HCT116 (cell line): ENCODE results near the gene PHF3. TPM values are rescaled to one million over a fixed set of nuclear protein-coding genes. Genes with fewer than 3 reads are reported as not detected.

Source experiments
- ATAC-seq: fragments of 200-7000 bp; cut with Tn5 transposase; 2 replicates; pipeline ENCODE4 v1.9.1; 2020; ENCODE audit warnings: mild to moderate bottlenecking, moderate library complexity
- BruUV-seq: library from RNA; stranded (reverse); fragments of 400-500 nt; replicated peaks from 2 replicates; lab custom pipeline; 2021; lab: Mats Ljungman, UMichigan
- CTCF ChIA-PET: fragments of 300-600 bp; sonication (Branson Sonifier 250); formaldehyde crosslinking; loops from one replicate; lab custom pipeline; 2021; ENCODE audit warnings: antibody characterized with exemption; lab: Charles Lee
- POLR2A ChIA-PET: fragments of 300-600, 350-600 bp; sonication (Branson Sonifier 250); formaldehyde crosslinking; loops from one replicate; lab custom pipeline; 2021; ENCODE audit warnings: antibody characterized with exemption; lab: Charles Lee
- RAD21 ChIA-PET, 2 experiments: fragments of 300-600 bp; sonication (Branson Sonifier 250); formaldehyde crosslinking; loops; one replicate each; lab custom pipeline; 2023; ENCODE audit warnings: low total read pairs in 2 of 2; ENCODE audit not compliant: uncharacterized antibody in 2 of 2, unreplicated experiment in 2 of 2, low non-redundant PET in 1 of 2; lab: Charles Lee
- DNase-seq: peaks from one replicate; pipeline ENCODE4 v3.0.0-alpha.2; 2010; ENCODE audit warnings: low read depth, low spot score
- H2AFZ ChIP-seq: fragments of 200-600 bp; shearing (Covaris generic), sonication (generic); 2 replicates; pipeline ENCODE4 v1.6.1; 2017; ENCODE audit warnings: low read depth, mixed run types, mixed read lengths, antibody characterized with exemption, low read length; ENCODE audit not compliant: poor library complexity, severe bottlenecking
- H3K27ac ChIP-seq: 2 replicates; pipeline ENCODE4 v1.5.1; 2012; ENCODE audit warnings: low read depth, low read length
- H3K27me3 ChIP-seq: fragments of 200-600 bp; sonication (generic); 2 replicates; pipeline ENCODE4 v1.6.1; 2016; ENCODE audit warnings: mixed run types, low read length, mixed read lengths; ENCODE audit not compliant: insufficient read depth
- H3K36me3 ChIP-seq, 2 experiments: fragments of 200-500 bp in 1 of 2; fragments of 200-600 bp in 1 of 2; sonication (Bioruptor generic) in 1 of 2; sonication (generic) in 1 of 2; 2 replicates each; pipeline versions ENCODE4 v1.5.1 to v1.6.1; 2014 to 2016; ENCODE audit warnings: low read length in 2 of 2, inconsistent platforms in 1 of 2, mixed read lengths in 1 of 2, mixed run types in 1 of 2; ENCODE audit not compliant: insufficient read depth in 2 of 2, control insufficient read depth in 1 of 2
- H3K4me1 ChIP-seq, 2 experiments: fragments of 200-600 bp in 1 of 2; sonication (generic) in 1 of 2; 2 replicates each; pipeline versions ENCODE4 v1.5.1 to v1.6.1; 2012 to 2017; ENCODE audit warnings: low read length in 2 of 2, inconsistent platforms in 1 of 2, mild to moderate bottlenecking in 1 of 2, mixed read lengths in 1 of 2, mixed run types in 1 of 2, moderate library complexity in 1 of 2; ENCODE audit not compliant: insufficient read depth in 2 of 2, control insufficient read depth in 1 of 2
- H3K4me2 ChIP-seq: fragments of 200-600 bp; sonication (generic); 2 replicates; pipeline ENCODE4 v1.6.1; 2017; ENCODE audit warnings: mixed run types, low read length, mixed read lengths
- H3K4me3 ChIP-seq, 2 experiments: fragments of 200-600 bp in 1 of 2; sonication (generic) in 1 of 2; replicated peaks in 1 of 2; 2 replicates each; pipeline ENCODE4 v1.5.1; 2011 to 2016; ENCODE audit warnings: low read length in 2 of 2, control low read depth in 1 of 2, low read depth in 1 of 2, mild to moderate bottlenecking in 1 of 2, mixed read lengths in 1 of 2, mixed run types in 1 of 2
- H3K79me2 ChIP-seq: fragments of 200-600 bp; sonication (generic); 2 replicates; pipeline ENCODE4 v1.6.1; 2017; ENCODE audit warnings: mild to moderate bottlenecking, mixed run types, low read length, moderate library complexity, mixed read lengths; ENCODE audit not compliant: insufficient read depth
- H3K9ac ChIP-seq: fragments of 200-600 bp; sonication (generic); 2 replicates; pipeline ENCODE4 v1.6.1; 2016; ENCODE audit warnings: low read length, mixed read lengths
- H3K9me2 ChIP-seq: fragments of 200-600 bp; sonication (generic), shearing (Covaris generic); 2 replicates; pipeline ENCODE4 v1.6.1; 2017; ENCODE audit warnings: mixed run types, mild to moderate bottlenecking, moderate library complexity; ENCODE audit not compliant: insufficient read depth
- H3K9me3 ChIP-seq, 2 experiments: fragments of 200-500 bp in 1 of 2; fragments of 200-600 bp in 1 of 2; sonication (Bioruptor generic) in 1 of 2; sonication (generic) in 1 of 2; 2 replicates each; pipeline ENCODE4 v1.6.1; 2014 to 2017; ENCODE audit warnings: low read length in 2 of 2, mixed read lengths in 2 of 2, inconsistent platforms in 1 of 2, low read depth in 1 of 2, mild to moderate bottlenecking in 1 of 2, mixed run types in 1 of 2, moderate library complexity in 1 of 2; ENCODE audit not compliant: control insufficient read depth in 1 of 2, insufficient read depth in 1 of 2
- H4K20me1 ChIP-seq: fragments of 200-600 bp; sonication (generic), shearing (Covaris generic); 2 replicates; pipeline ENCODE4 v1.6.1; 2017; ENCODE audit warnings: mixed run types, mild to moderate bottlenecking, moderate library complexity; ENCODE audit not compliant: insufficient read depth
- CTCF ChIP-seq, 3 experiments: fragments of 200-600 bp in 1 of 3; sonication (generic) in 1 of 3; IDR thresholded peaks in 2 of 3; conservative IDR thresholded peaks in 1 of 3; 2 replicates each; pipeline ENCODE4 v1.5.1; 2012 to 2017; ENCODE audit warnings: low read depth in 2 of 3, low read length in 2 of 3, antibody characterized with exemption in 1 of 3, borderline replicate concordance in 1 of 3, control low read depth in 1 of 3, mild to moderate bottlenecking in 1 of 3, mixed read lengths in 1 of 3, mixed run types in 1 of 3, moderate library complexity in 1 of 3; ENCODE audit not compliant: insufficient read depth in 1 of 3
- ELF1 ChIP-seq: IDR thresholded peaks from 2 replicates; pipeline ENCODE4 v1.6.1; 2012; ENCODE audit warnings: low read depth, borderline replicate concordance
- EZH2 ChIP-seq: fragments of 200-600 bp; sonication (generic); IDR thresholded peaks from 2 replicates; pipeline ENCODE4 v1.6.1; 2017; ENCODE audit warnings: antibody characterized with exemption, mixed run types
- JUND ChIP-seq: IDR thresholded peaks from 2 replicates; pipeline ENCODE4 v1.6.1; 2012
- SRF ChIP-seq: IDR thresholded peaks from 2 replicates; pipeline ENCODE4 v1.6.1; 2012; ENCODE audit warnings: low read depth
- TCF7L2 ChIP-seq: IDR thresholded peaks from 2 replicates; pipeline ENCODE4 v1.7.0; 2011; ENCODE audit warnings: borderline replicate concordance, inconsistent platforms; ENCODE audit not compliant: insufficient read depth, insufficient read length; ENCODE audit errors: extremely low read depth
- intact Hi-C: fragments of 100-400 bp; cut with micrococcal nuclease; formaldehyde crosslinking; loops from 2 replicates; pipeline ENCODE4 v1.10.0; 2022
- total RNA-seq: library from RNA; stranded (reverse); gene quantifications from one replicate; pipeline ENCODE4 v1.2.1, GENCODE V29; 2021; ENCODE audit not compliant: unreplicated experiment
- TF ChIP-seq, protein P1 (sequence below): IDR thresholded peaks from 2 replicates; pipeline ENCODE4 v1.6.1; 2012
- TF ChIP-seq, protein P2 (sequence below): IDR thresholded peaks from 2 replicates; pipeline ENCODE4 v1.6.1; 2012; ENCODE audit warnings: low read depth
- TF ChIP-seq, protein P3 (sequence below): IDR thresholded peaks from 2 replicates; pipeline ENCODE4 v1.6.1; 2012

PHF3 gene
- total RNA-seq, 1 experiment from 2014 or later: 51.1 TPM

- ChIA-PET CTCF (interaction anchor here (0.6 kb wide), 1 partner anchor 75 kb away, joined by 3 read pairs; no protein-coding TSS in a partner anchor), POLR2A (no interaction called here), RAD21 (no interaction called here)
- intact Hi-C loops: no loop called here
- TF ChIP-seq, protein P1, sequence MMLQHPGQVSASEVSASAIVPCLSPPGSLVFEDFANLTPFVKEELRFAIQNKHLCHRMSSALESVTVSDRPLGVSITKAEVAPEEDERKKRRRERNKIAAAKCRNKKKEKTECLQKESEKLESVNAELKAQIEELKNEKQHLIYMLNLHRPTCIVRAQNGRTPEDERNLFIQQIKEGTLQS: no peak
- TF ChIP-seq CTCF (IDR thresholded peaks at IDR 0.05 in 2 of 3, conservative IDR thresholded peaks at IDR 0.05 in 1 of 3; ENCODE audit: borderline replicate concordance in 1 of 3, insufficient read depth in 1 of 3, low read depth in 2 of 3, low read length in 2 of 3) (no peak), EZH2 (no peak), SRF (no peak), ELF1 (no peak), TCF7L2 (no peak), JUND (no peak)
- TF ChIP-seq, protein P2, sequence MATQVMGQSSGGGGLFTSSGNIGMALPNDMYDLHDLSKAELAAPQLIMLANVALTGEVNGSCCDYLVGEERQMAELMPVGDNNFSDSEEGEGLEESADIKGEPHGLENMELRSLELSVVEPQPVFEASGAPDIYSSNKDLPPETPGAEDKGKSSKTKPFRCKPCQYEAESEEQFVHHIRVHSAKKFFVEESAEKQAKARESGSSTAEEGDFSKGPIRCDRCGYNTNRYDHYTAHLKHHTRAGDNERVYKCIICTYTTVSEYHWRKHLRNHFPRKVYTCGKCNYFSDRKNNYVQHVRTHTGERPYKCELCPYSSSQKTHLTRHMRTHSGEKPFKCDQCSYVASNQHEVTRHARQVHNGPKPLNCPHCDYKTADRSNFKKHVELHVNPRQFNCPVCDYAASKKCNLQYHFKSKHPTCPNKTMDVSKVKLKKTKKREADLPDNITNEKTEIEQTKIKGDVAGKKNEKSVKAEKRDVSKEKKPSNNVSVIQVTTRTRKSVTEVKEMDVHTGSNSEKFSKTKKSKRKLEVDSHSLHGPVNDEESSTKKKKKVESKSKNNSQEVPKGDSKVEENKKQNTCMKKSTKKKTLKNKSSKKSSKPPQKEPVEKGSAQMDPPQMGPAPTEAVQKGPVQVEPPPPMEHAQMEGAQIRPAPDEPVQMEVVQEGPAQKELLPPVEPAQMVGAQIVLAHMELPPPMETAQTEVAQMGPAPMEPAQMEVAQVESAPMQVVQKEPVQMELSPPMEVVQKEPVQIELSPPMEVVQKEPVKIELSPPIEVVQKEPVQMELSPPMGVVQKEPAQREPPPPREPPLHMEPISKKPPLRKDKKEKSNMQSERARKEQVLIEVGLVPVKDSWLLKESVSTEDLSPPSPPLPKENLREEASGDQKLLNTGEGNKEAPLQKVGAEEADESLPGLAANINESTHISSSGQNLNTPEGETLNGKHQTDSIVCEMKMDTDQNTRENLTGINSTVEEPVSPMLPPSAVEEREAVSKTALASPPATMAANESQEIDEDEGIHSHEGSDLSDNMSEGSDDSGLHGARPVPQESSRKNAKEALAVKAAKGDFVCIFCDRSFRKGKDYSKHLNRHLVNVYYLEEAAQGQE: no peak
- TF ChIP-seq, protein P3, sequence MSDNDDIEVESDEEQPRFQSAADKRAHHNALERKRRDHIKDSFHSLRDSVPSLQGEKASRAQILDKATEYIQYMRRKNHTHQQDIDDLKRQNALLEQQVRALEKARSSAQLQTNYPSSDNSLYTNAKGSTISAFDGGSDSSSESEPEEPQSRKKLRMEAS: no peak
- H4K20me1 ChIP-seq: 0 out of 2 replicates have a peak, but pooled peaks cover 4% of the 10 kb centered on the region
- H2AFZ ChIP-seq: no peak overlapping the region
- H3K4me2 ChIP-seq: no peak overlapping the region
- ATAC-seq: no peak
- H3K27ac ChIP-seq: no peak overlapping the region
- no peaks in the 10 kb centered on the region for H3K27me3 ChIP-seq
- peaks cover 34% of the 10 kb centered on the region for H3K79me2 ChIP-seq
- H3K36me3 ChIP-seq: peaks cover 4 to 10% of the 10 kb centered on the region in 2 experiments; a peak in 2 of 4 replicates
- DNase-seq: no peak
- H3K4me3 ChIP-seq: no peak overlapping the region
- H3K9me2 ChIP-seq: no peaks in the 10 kb centered on the region
- no peak overlapping the region for H3K9ac ChIP-seq
- BruUV-seq: no TSS peak
- peaks cover 0 to 9% of the 10 kb centered on the region in 2 experiments; a peak in 2 of 4 replicates for H3K4me1 ChIP-seq
- H3K9me3 ChIP-seq: no peaks in the 10 kb centered on the region
Measured at GRCh38 chr6:63685446-63686379, 50.1 kb downstream of the PHF3 start.
